OCI-LY7 (cell line): ENCODE data around the gene KIF25.

Experiments used
- CTCF ChIP-seq: fragments of 200-600 bp; sonication (generic); conservative IDR thresholded peaks from 2 replicates; pipeline ENCODE4 v1.5.1; 2014; ENCODE audit warnings: mild to moderate bottlenecking, antibody characterized with exemption, low read length, moderate library complexity, mixed read lengths
- EZH2phosphoT487 ChIP-seq: fragments of 200-600 bp; sonication (generic); IDR thresholded peaks from 2 replicates; pipeline ENCODE4 v1.6.1; 2018; ENCODE audit warnings: low read depth, borderline replicate concordance, mild to moderate bottlenecking, mixed run types, antibody characterized with exemption, low read length, moderate library complexity, mixed read lengths

GRCh38 chr6:168016721-168017525 is 19.5 kb downstream of the KIF25 start:
- no peak for TF ChIP-seq CTCF
- no peak for TF ChIP-seq EZH2phosphoT487
